HG02884 (cell line): ENCODE measurements around the gene GNG10.

ENCODE experiments used
- ATAC-seq: cut with Tn5 transposase; IDR thresholded peaks from one replicate; pipeline ENCODE4 v1.9.1; 2021; ENCODE audit warnings: mild to moderate bottlenecking, moderate library complexity; ENCODE audit not compliant: unreplicated experiment

GNG10 gene

DNA sequence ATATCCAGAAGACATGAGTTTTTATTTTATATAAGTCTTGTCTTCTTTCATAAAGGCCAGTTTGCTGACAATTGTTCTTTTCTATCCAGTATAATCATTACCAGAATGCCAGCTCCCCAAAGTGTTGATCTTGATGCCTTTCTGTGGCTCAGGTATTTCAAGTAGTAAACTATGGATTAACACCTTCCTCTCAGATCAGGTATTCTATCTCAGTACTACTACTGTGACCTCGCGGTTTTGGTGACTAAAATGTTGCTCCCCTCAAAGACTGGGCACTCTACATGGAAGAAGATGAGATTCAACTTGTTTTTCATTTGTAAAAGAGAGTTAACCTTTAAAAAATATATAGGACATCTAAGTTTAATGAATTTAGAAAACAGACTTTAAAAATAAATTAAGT is 58.1 kb downstream of the GNG10 start:
- no peak for ATAC-seq
